Measurements from ENCODE around the gene CA12.

The CA12 gene

GRCh38 chr15:63308947-63309346 lies 72.7 kb downstream of the CA12 start:
- Histone ChIP-seq H3K27ac (replicated peaks) (no peak overlapping the region), H3K4me3 (replicated peaks; ENCODE audit: insufficient read depth, low read length) (no peak overlapping the region), H3K27me3 (ENCODE audit: insufficient read depth, poor library complexity, severe bottlenecking) (no peaks in the 10 kb centered on the region)
- no peak for TF ChIP-seq POLR2AphosphoS5 (IDR thresholded peaks at IDR 0.05; ENCODE audit: low read depth)
- no peak for TF ChIP-seq CTCF (IDR thresholded peaks at IDR 0.05; ENCODE audit: insufficient read depth, low read length)
- TF ChIP-seq GABPA (IDR thresholded peaks at IDR 0.05; ENCODE audit: low read depth): no peak
- no peak for TF ChIP-seq REST (IDR thresholded peaks at IDR 0.05; ENCODE audit: insufficient replicate concordance, low read depth)
- no peak for TF ChIP-seq SPI1 (IDR thresholded peaks at IDR 0.05; ENCODE audit: borderline replicate concordance, low read depth)
- no peak for DNase-seq (ENCODE audit: low read depth in 1 of 2, low spot score in 1 of 2)

GRCh38 chr15:63308491-63308890 lies 73.2 kb downstream of the CA12 start:
- no peak overlapping the region for H3K27ac ChIP-seq (replicated peaks)
- TF ChIP-seq REST (IDR thresholded peaks at IDR 0.05; ENCODE audit: insufficient replicate concordance, low read depth) (no peak), POLR2AphosphoS5 (IDR thresholded peaks at IDR 0.05; ENCODE audit: low read depth) (no peak)
- no peak overlapping the region for H3K4me3 ChIP-seq (replicated peaks; ENCODE audit: insufficient read depth, low read length)
- DNase-seq (ENCODE audit: low read depth in 1 of 2, low spot score in 1 of 2): no peak
- H3K27me3 ChIP-seq (ENCODE audit: insufficient read depth, poor library complexity, severe bottlenecking): no peaks in the 10 kb centered on the region

GRCh38 chr15:63306492-63307073 lies 75.1 kb downstream of the CA12 start:
- no peak for TF ChIP-seq SPI1 (IDR thresholded peaks at IDR 0.05; ENCODE audit: borderline replicate concordance, low read depth)
- TF ChIP-seq POLR2AphosphoS5 (IDR thresholded peaks at IDR 0.05; ENCODE audit: low read depth): no peak
- H3K27me3 ChIP-seq (ENCODE audit: insufficient read depth, poor library complexity, severe bottlenecking): no peaks in the 10 kb centered on the region
- no peak overlapping the region for H3K4me3 ChIP-seq (replicated peaks; ENCODE audit: insufficient read depth, low read length)
- no peak overlapping the region for H3K27ac ChIP-seq (replicated peaks)
- DNase-seq (ENCODE audit: low read depth in 1 of 2, low spot score in 1 of 2): no peak

- no peak overlapping the region for H3K4me3 ChIP-seq (replicated peaks; ENCODE audit: insufficient read depth, low read length)
- H3K27ac ChIP-seq (replicated peaks): no peak overlapping the region
- no peak for DNase-seq (ENCODE audit: low read depth in 1 of 2, low spot score in 1 of 2)
- no peaks in the 10 kb centered on the region for H3K27me3 ChIP-seq (ENCODE audit: insufficient read depth, poor library complexity, severe bottlenecking)
- TF ChIP-seq SPI1 (IDR thresholded peaks at IDR 0.05; ENCODE audit: borderline replicate concordance, low read depth) (no peak), GABPA (IDR thresholded peaks at IDR 0.05; ENCODE audit: low read depth) (no peak), POLR2AphosphoS5 (IDR thresholded peaks at IDR 0.05; ENCODE audit: low read depth) (no peak), CTCF (IDR thresholded peaks at IDR 0.05; ENCODE audit: insufficient read depth, low read length) (no peak), REST (IDR thresholded peaks at IDR 0.05; ENCODE audit: insufficient replicate concordance, low read depth) (no peak)
Observed at GRCh38 chr15:63305260-63305659, 76.4 kb downstream of the CA12 start.
